Measurements from ENCODE around the gene YTHDF2. TPM values are rescaled to one million over a fixed set of nuclear protein-coding genes. Genes with fewer than 3 reads are reported as not detected.

The YTHDF2 gene
- total and polyA plus RNA-seq, 9 of the 15 experiments (the other 6 are each of a cell fraction or from before 2014, with no cell fraction given): 41.0 to 111 (median 83.3) TPM

- no peak for TF ChIP-seq POLR2G (IDR thresholded peaks at IDR 0.05; ENCODE audit: low read depth, low read length)
- no peak for TF ChIP-seq SAP30 (IDR thresholded peaks at IDR 0.05; ENCODE audit: borderline replicate concordance, insufficient read depth, low read depth, low read length, poor library complexity, severe bottlenecking)
- no peak for TF ChIP-seq ZNF274 (IDR thresholded peaks at IDR 0.05; ENCODE audit: borderline replicate concordance, low read depth, low read length)
- 0 out of 2 replicates have a peak, but pooled peaks have one; percentile 27 for TF ChIP-seq SMAD3 (CRISPR knock-in tag; conservative IDR thresholded peaks at IDR 0.05)
- no peak for TF ChIP-seq POLR2H (tag; IDR thresholded peaks at IDR 0.05; ENCODE audit: low read depth)
- no peak for TF ChIP-seq ZBTB12 (CRISPR knock-in tag; IDR thresholded peaks at IDR 0.05)
- TF ChIP-seq JUN (IDR thresholded peaks at IDR 0.05; ENCODE audit: borderline replicate concordance, low read depth, low read length): no peak
- TF ChIP-seq JUN (CRISPR knock-in tag; IDR thresholded peaks at IDR 0.05; ENCODE audit: borderline replicate concordance): no peak
- TF ChIP-seq GABPB1 (CRISPR knock-in tag; IDR thresholded peaks at IDR 0.05): no peak
- no peak for TF ChIP-seq CHD7 (IDR thresholded peaks at IDR 0.05; ENCODE audit: low read depth, low read length)
- no peak for TF ChIP-seq ZNF280B (CRISPR knock-in tag; IDR thresholded peaks at IDR 0.05)
- TF ChIP-seq PCBP1 (IDR thresholded peaks at IDR 0.05; ENCODE audit: low read depth, low read length, poor library complexity, severe bottlenecking): no peak
Measured at GRCh38 chr1:28790377-28791035, 53.8 kb downstream of the YTHDF2 start (continued).
